Urinary bladder (tissue), 4 donors: ENCODE data around the gene PSMD7. TPM values are rescaled to one million over a fixed set of nuclear protein-coding genes. Genes with fewer than 3 reads are reported as not detected.

Experiments
- DNase-seq: peaks from one replicate; pipeline ENCODE4 v3.0.0-alpha.2; 2015; ENCODE audit errors: extremely low spot score
- H3K27ac ChIP-seq: one replicate; pipeline ENCODE4 v1.5.1; 2013; ENCODE audit warnings: low read depth, mild to moderate bottlenecking, moderate library complexity
- H3K36me3 ChIP-seq: one replicate; pipeline ENCODE4 v1.6.1; 2013; ENCODE audit warnings: mild to moderate bottlenecking, moderate library complexity; ENCODE audit not compliant: insufficient read depth
- H3K4me1 ChIP-seq: one replicate; pipeline ENCODE4 v1.6.1; 2013; ENCODE audit warnings: mild to moderate bottlenecking, moderate library complexity; ENCODE audit not compliant: insufficient read depth
- H3K4me3 ChIP-seq: one replicate; pipeline ENCODE4 v1.5.1; 2013; ENCODE audit warnings: low read depth, low read length
- WGBS: extraction: QIAGEN DNeasy Blood & Tissue Kit; methylation state at CpG from one replicate; pipeline ENCODE4 v1.1.7; 2013; 5-methylcytosine and 5-hydroxymethylcytosine counted together
- polyA plus RNA-seq: library from polyadenylated mRNA; stranded (reverse); fragments of 200-250 nt; gene quantifications from one replicate; pipeline ENCODE4 v1.2.3, GENCODE V29; 2013
- total RNA-seq: library from RNA; depleted of rRNA; stranded (reverse); fragments of >200 nt; gene quantifications from one replicate; pipeline ENCODE4 v1.2.3, GENCODE V29; 2014
- donor health status: healthy with polysubstance abuse.
- donor health status: healthy.

Gene PSMD7
- total RNA-seq (53.5 TPM), polyA plus RNA-seq (107 TPM)

GRCh38 chr16:74296432-74297144 is at the start of gene PSMD7:
TSS of gene PSMD7 (plus strand) at chr16:74296814. CDS start at chr16:74296915, 101 bp downstream.
- Histone ChIP-seq H3K4me3 (peak within 1 kb of the TSS; percentile 86), H3K27ac (peak within 1 kb of the TSS; percentile 85), H3K4me1 (peaks cover 1% of the 10 kb centered on the region), H3K36me3 (peaks cover 2% of the 10 kb centered on the region)
- peak; percentile 86 for DNase-seq
- under 1% methylated on average over 60 of the region's 60 CpGs for WGBS

GRCh38 chr16:74249254-74249653 is 47.4 kb upstream of the PSMD7 start:
- no peak for DNase-seq
- Histone ChIP-seq H3K4me3 (no peak overlapping the region), H3K27ac (no peak overlapping the region), H3K4me1 (no peaks in the 10 kb centered on the region), H3K36me3 (no peaks in the 10 kb centered on the region)
- 72% methylated on average over 4 of the region's 4 CpGs for WGBS

GRCh38 chr16:74249846-74250245 is 46.8 kb upstream of the PSMD7 start:
- WGBS: 67% methylated on average over 1 of the region's 1 CpG
- no peaks in the 10 kb centered on the region for H3K4me1 ChIP-seq
- no peak for DNase-seq
- H3K36me3 ChIP-seq: no peaks in the 10 kb centered on the region
- no peak overlapping the region for H3K4me3 ChIP-seq
- H3K27ac ChIP-seq: no peak overlapping the region

GRCh38 chr16:74252329-74252728 is 44.3 kb upstream of the PSMD7 start:
- no peak overlapping the region for H3K27ac ChIP-seq
- DNase-seq: no peak
- 81% methylated on average over 3 of the region's 3 CpGs for WGBS
- H3K4me1 ChIP-seq: no peaks in the 10 kb centered on the region
- H3K36me3 ChIP-seq: no peaks in the 10 kb centered on the region
- no peak overlapping the region for H3K4me3 ChIP-seq

GRCh38 chr16:74253161-74253938 is 43.3 kb upstream of the PSMD7 start:
- no peaks in the 10 kb centered on the region for H3K4me1 ChIP-seq
- DNase-seq: no peak
- no peak overlapping the region for H3K4me3 ChIP-seq
- no peaks in the 10 kb centered on the region for H3K36me3 ChIP-seq
- 57% methylated on average over 6 of the region's 6 CpGs for WGBS
- no peak overlapping the region for H3K27ac ChIP-seq

- DNase-seq: no peak
- Histone ChIP-seq H3K27ac (no peak overlapping the region), H3K36me3 (no peaks in the 10 kb centered on the region), H3K4me3 (no peak overlapping the region), H3K4me1 (no peaks in the 10 kb centered on the region)
- 77% methylated on average over 7 of the region's 7 CpGs for WGBS
Observed at GRCh38 chr16:74257061-74257460, 39.6 kb upstream of the PSMD7 start.

GRCh38 chr16:74261068-74261467 is 35.5 kb upstream of the PSMD7 start:
- DNase-seq: no peak
- Histone ChIP-seq H3K36me3 (no peaks in the 10 kb centered on the region), H3K4me3 (no peak overlapping the region), H3K27ac (no peak overlapping the region), H3K4me1 (no peaks in the 10 kb centered on the region)
- WGBS: 58% methylated on average over 5 of the region's 5 CpGs

GRCh38 chr16:74264811-74265210 is 31.8 kb upstream of the PSMD7 start:
- no peaks in the 10 kb centered on the region for H3K36me3 ChIP-seq
- H3K4me1 ChIP-seq: no peaks in the 10 kb centered on the region
- H3K27ac ChIP-seq: no peak overlapping the region
- 33% methylated on average over 3 of the region's 3 CpGs for WGBS
- no peak overlapping the region for H3K4me3 ChIP-seq
- no peak for DNase-seq

GRCh38 chr16:74268372-74268782 is 28.2 kb upstream of the PSMD7 start:
- H3K4me1 ChIP-seq: no peaks in the 10 kb centered on the region
- no peak overlapping the region for H3K27ac ChIP-seq
- 15% methylated on average over 3 of the region's 3 CpGs for WGBS
- no peaks in the 10 kb centered on the region for H3K36me3 ChIP-seq
- no peak overlapping the region for H3K4me3 ChIP-seq
- no peak for DNase-seq

- H3K27ac ChIP-seq: no peak overlapping the region
- no peaks in the 10 kb centered on the region for H3K4me1 ChIP-seq
- no peak overlapping the region for H3K4me3 ChIP-seq
- 52% methylated on average over 2 of the region's 2 CpGs for WGBS
- H3K36me3 ChIP-seq: no peaks in the 10 kb centered on the region
- DNase-seq: no peak
Observed at GRCh38 chr16:74271872-74272271, 24.7 kb upstream of the PSMD7 start.

GRCh38 chr16:74275031-74275636 is 21.5 kb upstream of the PSMD7 start:
- Histone ChIP-seq H3K4me3 (no peak overlapping the region), H3K36me3 (no peaks in the 10 kb centered on the region), H3K27ac (no peak overlapping the region), H3K4me1 (no peaks in the 10 kb centered on the region)
- DNase-seq: no peak
- 30% methylated on average over 2 of the region's 2 CpGs for WGBS

GRCh38 chr16:74275711-74276110 is 20.9 kb upstream of the PSMD7 start:
- no peak overlapping the region for H3K27ac ChIP-seq
- H3K4me3 ChIP-seq: no peak overlapping the region
- WGBS: 60% methylated on average over 7 of the region's 7 CpGs
- no peaks in the 10 kb centered on the region for H3K4me1 ChIP-seq
- no peaks in the 10 kb centered on the region for H3K36me3 ChIP-seq
- DNase-seq: no peak

- Histone ChIP-seq H3K4me3 (no peak overlapping the region), H3K27ac (no peak overlapping the region), H3K36me3 (no peaks in the 10 kb centered on the region), H3K4me1 (no peaks in the 10 kb centered on the region)
- WGBS: 66% methylated on average over 2 of the region's 2 CpGs
- no peak for DNase-seq
Observed at GRCh38 chr16:74277974-74278373, 18.6 kb upstream of the PSMD7 start.

GRCh38 chr16:74279266-74279665 is 17.3 kb upstream of the PSMD7 start:
- Histone ChIP-seq H3K4me1 (no peaks in the 10 kb centered on the region), H3K27ac (no peak overlapping the region), H3K4me3 (no peak overlapping the region), H3K36me3 (no peaks in the 10 kb centered on the region)
- no peak for DNase-seq
- 82% methylated on average over 3 of the region's 3 CpGs for WGBS
